ENCODE measurements around the gene RERE.
A peak's percentile ranks its signal among the peaks of the same experiment; 100 is the strongest.

Gene RERE

DNA sequence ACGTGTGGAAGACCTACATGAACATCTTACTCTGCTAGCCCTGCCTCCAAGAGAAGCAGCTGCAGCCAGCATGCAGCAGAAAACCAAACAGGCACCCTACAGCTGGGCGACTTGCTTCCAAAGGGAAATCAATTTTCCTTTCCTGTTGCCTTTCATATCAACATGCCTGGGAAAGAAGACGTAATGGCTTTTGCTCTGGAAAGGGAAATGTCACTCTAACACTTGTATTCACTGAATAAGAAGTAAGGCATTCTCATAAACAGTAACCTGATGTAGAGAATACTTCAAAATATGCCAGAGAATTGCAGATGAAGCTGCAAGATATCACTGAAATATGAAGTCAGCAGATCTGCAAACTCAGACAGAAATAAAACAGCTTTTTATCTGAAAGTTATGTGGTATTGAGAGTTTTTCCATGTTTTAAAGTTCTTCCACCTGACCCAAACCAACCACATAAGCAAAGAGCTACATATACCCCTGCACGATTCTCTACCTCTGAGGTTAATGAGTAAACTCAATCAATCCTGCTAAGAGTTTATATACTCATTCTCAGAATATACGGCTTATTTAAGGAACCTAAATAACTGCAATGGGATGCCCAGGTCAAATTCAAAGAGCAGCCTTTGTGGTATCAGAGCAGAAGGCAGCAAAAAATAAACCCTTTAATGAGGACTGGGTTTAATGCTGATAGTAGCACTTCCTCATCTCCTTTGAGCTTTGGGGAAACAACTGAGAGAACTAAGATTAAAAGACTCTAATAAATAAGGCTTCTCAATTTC, 150.9 kb downstream of the RERE start:
- no peak overlapping the region for H3K27ac ChIP-seq (ENCODE audit: low read length)
- peaks cover 35% of the 10 kb centered on the region for H3K4me1 ChIP-seq (ENCODE audit: control insufficient read depth, insufficient read depth, low read length)
- no peak overlapping the region for H3K4me3 ChIP-seq (ENCODE audit: low read length in 2 of 2)
- no peaks in the 10 kb centered on the region for H3K36me3 ChIP-seq (ENCODE audit: control insufficient read depth in 2 of 2, insufficient read depth in 2 of 2, low read length in 2 of 2)
- H3K9me3 ChIP-seq (ENCODE audit: control insufficient read depth in 2 of 2, low read length in 2 of 2) = no peaks in the 10 kb centered on the region
- no peak overlapping the region for H3K9ac ChIP-seq (ENCODE audit: low read length in 2 of 2)
- no peaks in the 10 kb centered on the region for H3K27me3 ChIP-seq (ENCODE audit: control insufficient read depth in 1 of 2, insufficient read depth in 2 of 2, low read length in 2 of 2)

DNA sequence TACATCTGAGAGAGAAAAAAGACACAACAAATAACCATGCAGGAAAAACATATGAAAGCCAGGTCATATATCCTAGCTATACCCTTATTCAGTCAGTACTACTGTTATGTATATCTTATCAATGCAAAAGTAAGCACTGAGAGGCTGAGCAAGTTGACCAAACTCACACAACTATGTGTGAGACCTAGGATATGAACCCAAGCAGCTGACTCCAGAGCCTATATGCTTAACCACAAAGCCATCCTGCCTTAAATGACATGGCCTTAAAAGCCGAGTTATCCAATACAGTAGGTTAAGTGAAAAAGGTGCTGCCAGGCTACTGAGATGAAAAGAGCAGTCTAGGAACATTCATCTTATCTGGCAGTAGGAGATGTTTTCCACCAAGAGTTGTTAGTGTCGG, 151.6 kb downstream of the RERE start:
- H3K9me3 ChIP-seq (ENCODE audit: control insufficient read depth in 2 of 2, low read length in 2 of 2) = no peaks in the 10 kb centered on the region
- H3K4me3 ChIP-seq (ENCODE audit: low read length in 2 of 2) = no peak overlapping the region
- no peak overlapping the region for H3K27ac ChIP-seq (ENCODE audit: low read length)
- H3K36me3 ChIP-seq (ENCODE audit: control insufficient read depth in 2 of 2, insufficient read depth in 2 of 2, low read length in 2 of 2) = no peaks in the 10 kb centered on the region
- H3K27me3 ChIP-seq (ENCODE audit: control insufficient read depth in 1 of 2, insufficient read depth in 2 of 2, low read length in 2 of 2) = no peaks in the 10 kb centered on the region
- H3K9ac ChIP-seq (ENCODE audit: low read length in 2 of 2) = no peak overlapping the region
- H3K4me1 ChIP-seq (ENCODE audit: control insufficient read depth, insufficient read depth, low read length) = peaks cover 41% of the 10 kb centered on the region

DNA sequence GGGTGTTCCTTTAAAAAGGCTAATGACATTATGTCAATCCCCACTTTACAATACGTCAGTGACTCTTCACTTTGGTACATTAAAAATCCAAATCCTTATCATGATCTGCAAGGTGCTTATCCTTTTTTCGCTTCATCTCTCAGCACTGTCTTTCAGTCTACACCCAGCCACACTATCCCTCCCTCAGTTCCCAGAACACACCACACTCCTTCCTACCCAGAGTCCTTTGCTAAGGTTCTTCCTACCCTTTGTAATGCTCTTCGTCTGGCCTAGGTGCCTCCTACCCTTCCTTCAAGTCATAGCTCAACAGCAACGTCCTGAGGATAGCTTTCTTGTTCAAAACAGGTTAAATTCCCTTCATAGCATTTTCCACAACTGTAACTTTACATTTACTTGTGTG, 152.6 kb downstream of the RERE start:
- no peaks in the 10 kb centered on the region for H3K36me3 ChIP-seq (ENCODE audit: control insufficient read depth in 2 of 2, insufficient read depth in 2 of 2, low read length in 2 of 2)
- no peaks in the 10 kb centered on the region for H3K27me3 ChIP-seq (ENCODE audit: control insufficient read depth in 1 of 2, insufficient read depth in 2 of 2, low read length in 2 of 2)
- no peak overlapping the region for H3K4me3 ChIP-seq (ENCODE audit: low read length in 2 of 2)
- peak overlapping the region in 1 of 2 donors; percentile 3 for H3K9ac ChIP-seq (ENCODE audit: low read length in 2 of 2)
- H3K4me1 ChIP-seq (ENCODE audit: control insufficient read depth, insufficient read depth, low read length) = peaks cover 37% of the 10 kb centered on the region
- H3K9me3 ChIP-seq (ENCODE audit: control insufficient read depth in 2 of 2, low read length in 2 of 2) = no peaks in the 10 kb centered on the region
- no peak overlapping the region for H3K27ac ChIP-seq (ENCODE audit: low read length)

DNA sequence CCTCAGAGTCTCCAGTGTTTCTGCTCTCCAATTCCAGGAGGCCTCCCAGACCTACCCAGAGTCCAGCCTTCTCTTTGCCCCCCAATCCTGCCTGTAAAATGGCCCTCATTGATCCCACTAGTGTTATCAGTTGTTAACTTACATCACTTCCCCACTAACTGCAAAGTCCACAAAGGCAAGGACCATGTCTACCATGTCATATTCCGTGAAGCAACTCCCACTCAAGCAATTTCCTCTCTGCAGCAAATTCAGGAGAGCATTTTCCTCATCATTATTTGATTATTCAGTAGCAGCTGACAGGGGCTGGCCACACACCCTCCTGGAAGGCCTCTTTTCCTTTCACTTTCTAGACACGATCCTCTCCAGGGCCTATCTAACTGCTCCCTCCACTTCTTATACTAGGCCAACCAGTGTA, 153.5 kb downstream of the RERE start:
- H3K4me3 ChIP-seq (ENCODE audit: low read length in 2 of 2) = peak overlapping the region in 1 of 2 donors; percentile 52
- no peak overlapping the region for H3K9ac ChIP-seq (ENCODE audit: low read length in 2 of 2)
- H3K9me3 ChIP-seq (ENCODE audit: control insufficient read depth in 2 of 2, low read length in 2 of 2) = no peaks in the 10 kb centered on the region
- no peaks in the 10 kb centered on the region for H3K27me3 ChIP-seq (ENCODE audit: control insufficient read depth in 1 of 2, insufficient read depth in 2 of 2, low read length in 2 of 2)
- H3K36me3 ChIP-seq (ENCODE audit: control insufficient read depth in 2 of 2, insufficient read depth in 2 of 2, low read length in 2 of 2) = no peaks in the 10 kb centered on the region
- H3K4me1 ChIP-seq (ENCODE audit: control insufficient read depth, insufficient read depth, low read length) = peaks cover 37% of the 10 kb centered on the region
- H3K27ac ChIP-seq (ENCODE audit: low read length) = no peak overlapping the region

DNA sequence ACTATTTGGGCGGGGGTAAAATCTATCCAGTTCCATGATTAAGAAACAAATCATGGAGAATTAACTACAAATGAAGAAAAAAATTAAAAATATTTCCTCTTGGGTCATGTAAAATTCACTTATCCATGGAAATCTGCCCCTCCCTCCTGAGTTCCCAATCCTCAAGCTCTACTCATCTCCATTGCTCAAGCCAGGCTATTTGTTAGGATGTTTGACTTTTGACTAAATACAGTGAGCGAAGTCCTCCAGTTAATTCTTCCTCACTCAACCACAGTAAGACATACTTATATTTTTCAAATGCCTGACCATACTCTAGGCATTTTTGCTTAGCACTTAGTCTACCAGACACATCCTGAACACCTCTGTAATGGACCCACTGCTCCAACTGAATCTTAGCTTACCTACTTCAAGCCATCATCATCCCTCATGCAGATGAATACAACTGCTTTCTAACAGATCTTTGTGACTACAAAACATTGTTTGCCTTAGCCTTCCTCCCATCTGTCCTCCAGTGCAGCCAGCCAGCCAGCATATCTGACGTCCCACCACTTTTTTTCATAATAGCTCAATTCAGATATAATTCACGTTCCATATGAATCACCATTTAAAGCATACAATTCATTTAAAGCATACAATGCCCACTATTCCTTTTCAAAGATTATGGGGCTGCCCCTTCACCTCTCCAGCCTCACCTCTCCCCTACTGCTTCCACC, 154.2 kb downstream of the RERE start:
- H3K36me3 ChIP-seq (ENCODE audit: control insufficient read depth in 2 of 2, insufficient read depth in 2 of 2, low read length in 2 of 2) = no peaks in the 10 kb centered on the region
- H3K9me3 ChIP-seq (ENCODE audit: control insufficient read depth in 2 of 2, low read length in 2 of 2) = no peaks in the 10 kb centered on the region
- peaks cover 37% of the 10 kb centered on the region for H3K4me1 ChIP-seq (ENCODE audit: control insufficient read depth, insufficient read depth, low read length)
- H3K4me3 ChIP-seq (ENCODE audit: low read length in 2 of 2) = no peak overlapping the region
- H3K9ac ChIP-seq (ENCODE audit: low read length in 2 of 2) = no peak overlapping the region
- H3K27ac ChIP-seq (ENCODE audit: low read length) = no peak overlapping the region
- no peaks in the 10 kb centered on the region for H3K27me3 ChIP-seq (ENCODE audit: control insufficient read depth in 1 of 2, insufficient read depth in 2 of 2, low read length in 2 of 2)

DNA sequence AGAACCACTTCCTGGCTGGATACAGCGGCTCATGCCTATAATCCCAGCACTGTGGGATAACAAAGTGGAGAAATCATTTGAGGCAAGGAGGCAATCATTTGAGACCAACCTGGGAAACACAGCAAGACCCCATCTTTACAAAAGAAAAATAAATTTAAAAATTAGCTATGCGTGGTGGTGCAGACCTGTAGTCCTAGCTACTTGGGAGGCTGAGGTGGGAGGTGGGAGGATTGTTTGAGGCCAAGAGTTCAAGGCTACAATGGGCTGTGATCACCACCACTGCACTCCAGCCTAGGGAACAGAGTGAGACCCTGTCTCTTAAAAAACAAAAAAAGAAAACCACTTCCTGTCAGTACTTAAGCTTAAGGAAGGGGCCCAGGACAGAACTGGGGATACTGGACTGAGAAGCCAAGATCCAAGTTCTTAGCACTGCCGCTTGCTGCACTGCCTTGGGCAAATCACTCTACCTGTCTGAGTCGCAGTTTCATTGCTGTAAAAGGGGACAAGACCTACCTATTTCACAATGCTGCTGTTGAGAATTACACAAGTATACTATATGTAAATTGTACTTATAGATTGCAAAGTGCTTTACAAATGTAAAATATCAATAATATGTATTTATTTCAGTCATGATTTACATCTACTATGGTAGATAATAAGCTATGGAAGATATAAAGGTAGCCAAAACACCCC, 154.9 kb downstream of the RERE start:
- H3K27me3 ChIP-seq (ENCODE audit: control insufficient read depth in 1 of 2, insufficient read depth in 2 of 2, low read length in 2 of 2) = no peaks in the 10 kb centered on the region
- H3K4me1 ChIP-seq (ENCODE audit: control insufficient read depth, insufficient read depth, low read length) = peaks cover 37% of the 10 kb centered on the region
- H3K36me3 ChIP-seq (ENCODE audit: control insufficient read depth in 2 of 2, insufficient read depth in 2 of 2, low read length in 2 of 2) = no peaks in the 10 kb centered on the region
- no peak overlapping the region for H3K9ac ChIP-seq (ENCODE audit: low read length in 2 of 2)
- no peak overlapping the region for H3K27ac ChIP-seq (ENCODE audit: low read length)
- H3K9me3 ChIP-seq (ENCODE audit: control insufficient read depth in 2 of 2, low read length in 2 of 2) = no peaks in the 10 kb centered on the region
- no peak overlapping the region for H3K4me3 ChIP-seq (ENCODE audit: low read length in 2 of 2)

DNA sequence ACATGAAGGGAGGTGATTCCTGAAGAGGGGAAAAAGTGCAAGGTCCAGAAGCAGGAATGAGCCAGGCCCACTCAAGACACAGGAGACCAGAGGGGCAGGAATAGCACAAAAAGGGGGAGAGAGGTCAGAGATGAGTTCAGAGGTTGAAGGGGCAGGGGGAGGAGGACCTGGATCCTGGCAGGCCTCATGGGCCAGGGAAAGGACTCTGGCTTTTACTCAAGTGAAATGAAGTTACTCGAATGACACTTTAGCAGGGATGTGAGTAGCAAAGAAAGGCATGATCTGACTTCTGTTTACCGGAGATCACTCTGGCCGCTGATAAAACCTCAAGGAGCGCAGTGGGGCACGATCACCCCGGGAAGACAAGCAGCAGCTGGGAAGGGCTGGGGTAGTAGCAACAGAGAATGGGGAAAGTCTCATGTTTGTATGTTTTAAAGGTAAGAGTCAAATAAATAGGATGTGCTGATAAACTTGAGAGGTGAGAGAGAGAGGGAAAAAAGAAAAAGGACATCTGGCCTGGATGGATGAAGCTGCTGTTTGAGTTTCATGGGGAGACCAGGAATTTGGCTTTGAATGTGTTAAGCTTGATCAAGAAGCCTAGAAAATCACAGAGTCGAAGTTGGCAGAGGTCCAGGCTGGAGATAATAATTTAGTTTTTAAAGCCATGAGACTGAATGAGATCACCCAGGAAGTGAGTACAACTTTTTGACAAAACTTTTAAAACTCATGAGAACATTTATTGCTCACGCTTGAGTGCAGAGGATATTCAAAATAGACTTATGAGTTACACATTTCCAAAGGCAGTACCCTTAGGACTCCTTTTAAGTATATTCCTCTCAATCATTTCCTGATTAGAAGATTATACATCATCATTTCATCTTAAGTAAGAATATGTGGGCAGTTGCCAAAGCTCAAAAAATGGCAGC, 156.0 kb downstream of the RERE start:
- Histone ChIP-seq H3K9me3 (ENCODE audit: control insufficient read depth in 2 of 2, low read length in 2 of 2) (no peaks in the 10 kb centered on the region), H3K27me3 (ENCODE audit: control insufficient read depth in 1 of 2, insufficient read depth in 2 of 2, low read length in 2 of 2) (no peaks in the 10 kb centered on the region), H3K4me3 (ENCODE audit: low read length in 2 of 2) (peak overlapping the region in 1 of 2 donors; percentile 17), H3K4me1 (ENCODE audit: control insufficient read depth, insufficient read depth, low read length) (peaks cover 36% of the 10 kb centered on the region), H3K36me3 (ENCODE audit: control insufficient read depth in 2 of 2, insufficient read depth in 2 of 2, low read length in 2 of 2) (no peaks in the 10 kb centered on the region), H3K9ac (ENCODE audit: low read length in 2 of 2) (peak overlapping the region; percentile 3 to 30), H3K27ac (ENCODE audit: low read length) (peak overlapping the region; percentile 32)

DNA sequence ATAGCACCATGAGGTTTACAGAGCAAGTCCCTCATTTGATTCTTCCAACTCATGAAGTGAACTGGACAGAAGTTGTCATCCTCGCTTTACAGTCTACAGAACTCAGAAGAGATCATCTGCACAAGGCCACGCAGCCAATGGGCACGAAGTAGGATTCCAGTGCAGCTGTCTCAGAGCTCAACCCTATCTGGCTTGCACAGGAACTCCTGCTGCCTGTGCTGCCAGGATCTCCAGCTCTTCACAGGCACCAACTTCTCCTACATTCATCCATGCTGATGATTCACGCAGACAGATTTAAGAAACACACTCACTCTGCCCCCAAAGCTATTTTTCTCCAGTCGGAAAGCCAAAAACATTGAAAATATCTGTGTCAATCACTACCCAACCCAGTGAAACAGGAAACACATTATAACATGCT, 157.0 kb downstream of the RERE start:
- peaks cover 30% of the 10 kb centered on the region for H3K4me1 ChIP-seq (ENCODE audit: control insufficient read depth, insufficient read depth, low read length)
- H3K4me3 ChIP-seq (ENCODE audit: low read length in 2 of 2) = peak overlapping the region in 1 of 2 donors; percentile 37
- peaks cover 3% of the 10 kb centered on the region in 2 donors for H3K36me3 ChIP-seq (ENCODE audit: control insufficient read depth in 2 of 2, insufficient read depth in 2 of 2, low read length in 2 of 2)
- H3K27me3 ChIP-seq (ENCODE audit: control insufficient read depth in 1 of 2, insufficient read depth in 2 of 2, low read length in 2 of 2) = no peaks in the 10 kb centered on the region
- peak overlapping the region; percentile 32 for H3K27ac ChIP-seq (ENCODE audit: low read length)
- no peaks in the 10 kb centered on the region for H3K9me3 ChIP-seq (ENCODE audit: control insufficient read depth in 2 of 2, low read length in 2 of 2)
- H3K9ac ChIP-seq (ENCODE audit: low read length in 2 of 2) = peak overlapping the region in 1 of 2 donors; percentile 22

DNA sequence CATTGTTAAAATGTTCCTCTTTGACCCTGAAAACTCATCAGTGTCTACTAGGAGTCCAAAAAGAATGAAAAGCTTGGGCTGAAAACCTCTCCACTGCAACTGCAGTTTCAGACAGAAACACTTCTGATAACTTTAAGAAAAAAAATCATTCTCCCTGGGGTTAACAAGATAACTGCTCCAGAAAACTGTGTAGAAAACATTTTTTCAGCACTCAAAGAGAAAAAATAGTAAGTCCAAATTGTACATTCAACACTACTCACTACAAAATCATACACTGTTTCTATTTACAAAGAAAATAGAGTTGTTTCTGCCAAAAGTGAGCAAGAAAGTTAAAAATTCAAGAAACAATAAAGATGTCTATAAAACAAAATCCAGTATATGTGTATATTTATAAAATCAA, 157.8 kb downstream of the RERE start:
- Histone ChIP-seq H3K27me3 (ENCODE audit: control insufficient read depth in 1 of 2, insufficient read depth in 2 of 2, low read length in 2 of 2) (no peaks in the 10 kb centered on the region), H3K27ac (ENCODE audit: low read length) (no peak overlapping the region), H3K9ac (ENCODE audit: low read length in 2 of 2) (no peak overlapping the region), H3K4me3 (ENCODE audit: low read length in 2 of 2) (no peak overlapping the region), H3K9me3 (ENCODE audit: control insufficient read depth in 2 of 2, low read length in 2 of 2) (no peaks in the 10 kb centered on the region), H3K4me1 (ENCODE audit: control insufficient read depth, insufficient read depth, low read length) (peaks cover 30% of the 10 kb centered on the region), H3K36me3 (ENCODE audit: control insufficient read depth in 2 of 2, insufficient read depth in 2 of 2, low read length in 2 of 2) (peaks cover 3% of the 10 kb centered on the region in 2 donors)

DNA sequence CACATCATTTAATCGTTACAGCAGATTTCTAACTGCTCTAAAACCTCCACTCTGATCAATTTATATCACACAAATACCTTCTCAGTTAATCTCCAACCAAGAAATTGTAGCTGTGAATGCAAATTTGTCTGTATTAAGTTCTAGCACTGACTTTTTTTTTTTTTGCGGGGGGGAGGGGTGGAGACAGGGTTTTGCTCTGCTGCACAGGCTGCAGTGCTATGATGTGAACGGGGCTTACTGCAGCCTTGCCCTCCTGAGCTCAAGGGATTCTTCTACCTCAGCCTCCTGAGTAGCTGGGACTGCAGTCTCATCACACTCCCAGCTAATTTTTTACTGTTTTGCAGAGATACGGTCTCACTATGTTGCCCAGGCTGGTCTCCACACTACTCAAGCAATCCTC, 163.6 kb downstream of the RERE start:
- H3K4me1 ChIP-seq (ENCODE audit: control insufficient read depth, insufficient read depth, low read length) = peaks cover 6% of the 10 kb centered on the region

More for the DNA sequence above, 163.6 kb downstream of the RERE start:
- Histone ChIP-seq H3K27me3 (ENCODE audit: control insufficient read depth in 1 of 2, insufficient read depth in 2 of 2, low read length in 2 of 2) (no peaks in the 10 kb centered on the region), H3K4me3 (ENCODE audit: low read length in 2 of 2) (no peak overlapping the region), H3K9ac (ENCODE audit: low read length in 2 of 2) (no peak overlapping the region), H3K27ac (ENCODE audit: low read length) (no peak overlapping the region), H3K9me3 (ENCODE audit: control insufficient read depth in 2 of 2, low read length in 2 of 2) (no peaks in the 10 kb centered on the region), H3K36me3 (ENCODE audit: control insufficient read depth in 2 of 2, insufficient read depth in 2 of 2, low read length in 2 of 2) (peaks cover 3% of the 10 kb centered on the region in 2 donors)

Data from stomach smooth muscle (tissue), 2 donors.